SK-N-SH treated with all-trans-retinoic acid at 6 μM for 48 hours (cell line): ENCODE data around the gene SF3B6.

ENCODE experiments used
- TCF4 ChIP-seq: fragments of 250-450 bp; sonication (Bioruptor Pico); IDR thresholded peaks from 2 replicates; pipeline ENCODE4 v1.8.0; 2021; ENCODE audit warnings: mild to moderate bottlenecking, moderate library complexity, borderline replicate concordance
- ZFP30 ChIP-seq: fragments of 450-650 bp; formaldehyde crosslinking; IDR thresholded peaks from 2 replicates; pipeline ENCODE4 v1.5.0; 2022; ENCODE audit warnings: mild to moderate bottlenecking, moderate library complexity
- ZNF70 ChIP-seq: fragments of 450-650 bp; formaldehyde crosslinking; IDR thresholded peaks from 2 replicates; pipeline ENCODE4 v1.5.0; 2020; ENCODE audit warnings: mild to moderate bottlenecking, moderate library complexity

DNA sequence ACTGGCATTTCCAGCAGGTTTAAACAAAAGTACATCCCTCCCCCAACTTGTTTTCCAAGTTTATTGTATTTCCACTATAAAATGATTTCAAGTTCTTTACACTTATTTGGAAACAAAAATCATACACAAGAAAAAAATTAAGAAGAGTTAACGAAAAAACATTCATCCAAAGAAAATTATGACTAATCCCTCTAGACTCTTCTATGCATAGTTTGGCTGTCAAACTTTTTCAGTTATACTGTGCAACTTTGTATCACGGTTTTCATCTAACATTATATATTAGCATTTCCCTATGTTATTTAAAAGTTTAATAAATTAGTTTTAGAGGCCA lies 29.6 kb downstream of the SF3B6 start:
- TF ChIP-seq ZFP30 (CRISPR knock-in tag) (no peak), TCF4 (CRISPR knock-in tag) (no peak), ZNF70 (CRISPR knock-in tag) (no peak)
